GM23338 (cell line): ENCODE data around the gene ABCD3. TPM values are rescaled to one million over a fixed set of nuclear protein-coding genes. Genes with fewer than 3 reads are reported as not detected.

Experiments used
- ATAC-seq: fragments of 200-7000 bp; cut with Tn5 transposase; 3 replicates; pipeline ENCODE4 v1.9.1; 2020
- DNase-seq: peaks from one replicate; pipeline ENCODE4 v3.0.0-alpha.2; 2015; ENCODE audit warnings: low spot score
- H2AFZ ChIP-seq: fragments of 200-600 bp; sonication (generic); 2 replicates; pipeline ENCODE4 v1.8.0; 2016; ENCODE audit warnings: antibody characterized with exemption, mild to moderate bottlenecking, moderate library complexity
- H3F3A ChIP-seq: fragments of 200-600 bp; sonication (generic); replicated peaks from 2 replicates; pipeline ENCODE4 v1.8.0; 2017; ENCODE audit warnings: antibody characterized with exemption, mixed run types, low read depth
- H3K27ac ChIP-seq: fragments of 200-600 bp; sonication (generic); 2 replicates; pipeline ENCODE4 v1.6.1; 2016; ENCODE audit warnings: low read depth
- H3K27me3 ChIP-seq: fragments of 200-600 bp; sonication (generic); 2 replicates; pipeline ENCODE4 v1.8.0; 2016; ENCODE audit warnings: mild to moderate bottlenecking, mixed run types, moderate library complexity; ENCODE audit not compliant: insufficient read depth
- H3K36me3 ChIP-seq: fragments of 200-600 bp; sonication (generic); 2 replicates; pipeline ENCODE4 v1.8.0; 2016; ENCODE audit warnings: mild to moderate bottlenecking; ENCODE audit not compliant: insufficient read depth
- H3K4me1 ChIP-seq: fragments of 200-600 bp; sonication (generic); 2 replicates; pipeline ENCODE4 v1.8.0; 2016; ENCODE audit warnings: mild to moderate bottlenecking, moderate library complexity; ENCODE audit not compliant: insufficient read depth
- H3K4me2 ChIP-seq: fragments of 200-600 bp; sonication (generic); 2 replicates; pipeline ENCODE4 v1.7.1; 2017; ENCODE audit warnings: mixed run types
- H3K4me3 ChIP-seq: fragments of 200-600 bp; sonication (generic); 2 replicates; pipeline ENCODE4 v1.6.1; 2016; ENCODE audit warnings: mixed run types
- H3K79me2 ChIP-seq: fragments of 200-600 bp; sonication (generic); replicated peaks from 2 replicates; pipeline ENCODE4 v1.8.0; 2017; ENCODE audit warnings: mild to moderate bottlenecking; ENCODE audit not compliant: insufficient read depth
- H3K9me2 ChIP-seq: fragments of 200-600 bp; sonication (generic); 2 replicates; pipeline ENCODE4 v1.8.0; 2017; ENCODE audit not compliant: insufficient read depth
- H4K20me1 ChIP-seq: fragments of 200-600 bp; sonication (generic); replicated peaks from 2 replicates; pipeline ENCODE4 v1.8.0; 2017; ENCODE audit warnings: mild to moderate bottlenecking; ENCODE audit not compliant: insufficient read depth
- H3K27ac Mint-ChIP-seq: 2 replicates; pipeline ENCODE4 v1.8.0; 2020; ENCODE audit warnings: inconsistent platforms, mild to moderate bottlenecking, moderate library complexity, mixed read lengths
- H3K27me3 Mint-ChIP-seq: 3 replicates; pipeline ENCODE4 v1.8.0; 2022; ENCODE audit warnings: low read depth, mild to moderate bottlenecking, moderate library complexity, mixed read lengths, inconsistent platforms; ENCODE audit not compliant: insufficient read depth, poor library complexity
- H3K36me3 Mint-ChIP-seq: 3 replicates; pipeline ENCODE4 v1.8.0; 2021; ENCODE audit warnings: low read depth, mild to moderate bottlenecking, inconsistent platforms, moderate library complexity, mixed read lengths
- H3K4me1 Mint-ChIP-seq: 3 replicates; pipeline ENCODE4 v1.8.0; 2020; ENCODE audit warnings: mild to moderate bottlenecking, inconsistent platforms, mixed read lengths
- H3K4me3 Mint-ChIP-seq: 3 replicates; pipeline ENCODE4 v1.8.0; 2021; ENCODE audit warnings: moderate library complexity, mild to moderate bottlenecking, inconsistent platforms, mixed read lengths
- H3K9me3 Mint-ChIP-seq: 3 replicates; pipeline ENCODE4 v1.8.0; 2020; ENCODE audit warnings: moderate library complexity, mild to moderate bottlenecking, inconsistent platforms, mixed read lengths
- CREB1 ChIP-seq: fragments of 250-450 bp; sonication (Bioruptor Pico); IDR thresholded peaks from 2 replicates; pipeline ENCODE4 v1.5.0; 2020; ENCODE audit warnings: low read depth, mild to moderate bottlenecking, moderate library complexity
- CTCF ChIP-seq, 2 experiments: fragments of 200-600 bp in 1 of 2; sonication (generic) in 1 of 2; conservative IDR thresholded peaks; 2 replicates each; pipeline versions ENCODE4 v1.5.1 to v1.6.1; 2016 to 2017; ENCODE audit warnings: antibody characterized with exemption in 2 of 2, low read depth in 2 of 2, mild to moderate bottlenecking in 2 of 2, moderate library complexity in 1 of 2
- ETS1 ChIP-seq: IDR thresholded peaks from 2 replicates; pipeline ENCODE4 v1.6.1; 2016; ENCODE audit warnings: antibody characterized with exemption
- EZH2 ChIP-seq: fragments of 200-600 bp; sonication (generic); IDR thresholded peaks from one replicate; pipeline ENCODE4 v1.8.0; 2017; ENCODE audit warnings: antibody characterized with exemption, mild to moderate bottlenecking, low read depth; ENCODE audit not compliant: unreplicated experiment
- JUNB ChIP-seq: IDR thresholded peaks from one replicate; pipeline ENCODE4 v1.6.1; 2016; ENCODE audit warnings: antibody characterized with exemption; ENCODE audit not compliant: unreplicated experiment
- NANOG ChIP-seq: IDR thresholded peaks from 2 replicates; pipeline ENCODE4 v1.6.1; 2016; ENCODE audit warnings: antibody characterized with exemption, borderline replicate concordance
- POLR2AphosphoS5 ChIP-seq: IDR thresholded peaks from 2 replicates; pipeline ENCODE4 v1.6.1; 2016; ENCODE audit warnings: antibody characterized with exemption, low read depth
- REST ChIP-seq: IDR thresholded peaks from one replicate; pipeline ENCODE4 v1.6.1; 2018; ENCODE audit warnings: antibody characterized with exemption; ENCODE audit not compliant: unreplicated experiment
- STAT1 ChIP-seq: IDR thresholded peaks from one replicate; pipeline ENCODE4 v1.6.1; 2016; ENCODE audit warnings: antibody characterized with exemption; ENCODE audit not compliant: unreplicated experiment
- polyA plus RNA-seq: library from polyadenylated mRNA; unstranded; fragments of >200 nt; fragmentation: Nextera tagmentation; extraction: Ambion mirVana; gene quantifications from 2 replicates; pipeline ENCODE4 v1.2.1, GENCODE V29; 2016
- total RNA-seq: library from RNA; depleted of rRNA; stranded (reverse); fragments of >200 nt; shearing (Covaris generic); gene quantifications from 2 replicates; pipeline ENCODE4 v1.2.3, GENCODE V29; 2014

The ABCD3 gene
- total and polyA plus RNA-seq, 2 experiments from 2014 or later: 12.3 to 24.0 TPM

GRCh38 chr1:94541246-94542087, 123.3 kb downstream of the ABCD3 start, which contains the start of gene F3:
TSS of gene F3 (minus strand) at chr1:94541759. CDS start at chr1:94541636, 123 bp downstream.
- no peak within 1 kb of the TSS for H3K27ac ChIP-seq
- Mint-ChIP-seq H3K27me3 (peaks cover 21% of the 10 kb centered on the region), H3K4me3 (peak within 1 kb of the TSS; percentile 83), H3K9me3 (no peaks in the 10 kb centered on the region), H3K4me1 (peaks cover 39% of the 10 kb centered on the region), H3K27ac (peak within 1 kb of the TSS; percentile 72; the same call in 1 of the 2 replicates), H3K36me3 (peaks cover 5% of the 10 kb centered on the region; the same call in 1 of the 3 replicates)
- DNase-seq (peak; percentile 89), ATAC-seq (peak; percentile 87)
- peaks cover 39% of the 10 kb centered on the region for H3K79me2 ChIP-seq
- H3K4me2 ChIP-seq: peak within 1 kb of the TSS; percentile 99
- peak within 1 kb of the TSS; percentile 91 for H3K4me3 ChIP-seq
- H3K4me1 ChIP-seq: peaks cover 42% of the 10 kb centered on the region
- peaks cover 8% of the 10 kb centered on the region; the same call in 1 of the 2 replicates for H3F3A ChIP-seq
- H4K20me1 ChIP-seq: no peaks in the 10 kb centered on the region
- H3K9me2 ChIP-seq: no peaks in the 10 kb centered on the region
- H3K27me3 ChIP-seq: peaks cover 36% of the 10 kb centered on the region
- no peaks in the 10 kb centered on the region for H3K36me3 ChIP-seq
- H2AFZ ChIP-seq: peak within 1 kb of the TSS; percentile 97
- TF ChIP-seq CTCF (conservative IDR thresholded peaks at IDR 0.05; ENCODE audit: low read depth in 2 of 2) (no peak), POLR2AphosphoS5 (peak; percentile 90)

GRCh38 chr1:94542088-94542870, 124.1 kb downstream of the ABCD3 start:
- Mint-ChIP-seq H3K27me3 (peaks cover 21% of the 10 kb centered on the region), H3K9me3 (no peaks in the 10 kb centered on the region), H3K4me1 (peaks cover 38% of the 10 kb centered on the region), H3K36me3 (peaks cover 5% of the 10 kb centered on the region; the same call in 1 of the 3 replicates), H3K27ac (peak overlapping the region; percentile 72; the same call in 1 of the 2 replicates), H3K4me3 (peak overlapping the region; percentile 83)
- Histone ChIP-seq H3K27me3 (peaks cover 36% of the 10 kb centered on the region), H3F3A (peaks cover 8% of the 10 kb centered on the region; the same call in 1 of the 2 replicates), H3K36me3 (no peaks in the 10 kb centered on the region), H2AFZ (peak overlapping the region; percentile 96), H3K79me2 (peaks cover 32% of the 10 kb centered on the region), H3K4me3 (peak overlapping the region; percentile 91), H4K20me1 (no peaks in the 10 kb centered on the region), H3K9me2 (no peaks in the 10 kb centered on the region), H3K4me1 (peaks cover 39% of the 10 kb centered on the region), H3K27ac (no peak overlapping the region), H3K4me2 (peak overlapping the region; percentile 98)
- no peak for TF ChIP-seq NANOG
- no peak for TF ChIP-seq STAT1
- TF ChIP-seq CTCF (conservative IDR thresholded peaks at IDR 0.05; ENCODE audit: low read depth in 2 of 2): no peak
- no peak for TF ChIP-seq POLR2AphosphoS5
- no peak for TF ChIP-seq EZH2
- no peak for TF ChIP-seq REST
- TF ChIP-seq JUNB: no peak
- no peak for TF ChIP-seq CREB1 (CRISPR knock-in tag)
- no peak for TF ChIP-seq ETS1
- DNase-seq: peak; percentile 36
- peak; percentile 46 for ATAC-seq
